GM18873 (cell line): ENCODE results near the gene TRIM4.
"Not testable (repeated sequence)": the region's sequence is repeated elsewhere in the genome, so short reads cannot be mapped to it uniquely, and the experiment has no call there.

Experiments used
- ATAC-seq: cut with Tn5 transposase; IDR thresholded peaks from one replicate; pipeline ENCODE4 v1.9.1; 2021; ENCODE audit warnings: mild to moderate bottlenecking, moderate library complexity, moderate number of reproducible peaks; ENCODE audit not compliant: unreplicated experiment, low FRiP score

Gene TRIM4

GRCh38 chr7:99918959-99919813, at the start of gene TRIM4:
TSS of gene TRIM4 (minus strand) at chr7:99919530. CDS start at chr7:99919401, 129 bp downstream.
- peak; percentile 80 for ATAC-seq

DNA sequence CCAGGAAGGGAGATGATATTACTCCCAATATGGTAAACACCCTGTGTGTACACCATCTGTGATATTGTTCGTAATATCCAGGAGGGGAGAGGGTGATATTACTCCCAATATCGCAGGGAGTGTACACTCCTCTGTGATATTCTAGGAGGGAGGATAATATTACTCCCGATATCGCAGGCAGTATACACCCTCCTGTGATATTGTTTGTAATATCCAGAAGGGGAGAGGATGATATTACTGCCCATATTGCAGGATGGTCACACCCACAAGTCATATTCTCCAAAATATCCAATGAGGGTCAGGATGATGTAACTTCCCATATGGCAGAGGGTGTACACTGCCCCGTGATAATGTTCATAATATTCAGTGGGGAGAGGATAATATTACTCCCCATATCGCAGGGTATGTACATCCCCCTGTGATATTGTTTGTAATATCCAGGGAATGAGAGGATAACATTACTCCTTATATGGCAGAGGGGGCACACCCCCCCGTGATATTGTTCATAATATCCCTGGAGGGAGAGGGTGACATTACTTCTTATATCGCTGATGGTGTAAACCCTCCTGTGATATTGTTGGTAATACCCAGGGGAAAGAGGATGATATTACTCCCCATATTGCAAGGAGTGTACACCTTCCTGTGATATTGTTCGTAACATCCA, 39.4 kb upstream of the TRIM4 start:
- no peak for ATAC-seq

- no peak for ATAC-seq
Observed at GRCh38 chr7:99955247-99955646, 35.9 kb upstream of the TRIM4 start.

- ATAC-seq: not testable (repeated sequence)
Observed at GRCh38 chr7:99954643-99955042, 35.3 kb upstream of the TRIM4 start.

GRCh38 chr7:99953649-99954048, 34.3 kb upstream of the TRIM4 start:
- ATAC-seq: no peak

DNA sequence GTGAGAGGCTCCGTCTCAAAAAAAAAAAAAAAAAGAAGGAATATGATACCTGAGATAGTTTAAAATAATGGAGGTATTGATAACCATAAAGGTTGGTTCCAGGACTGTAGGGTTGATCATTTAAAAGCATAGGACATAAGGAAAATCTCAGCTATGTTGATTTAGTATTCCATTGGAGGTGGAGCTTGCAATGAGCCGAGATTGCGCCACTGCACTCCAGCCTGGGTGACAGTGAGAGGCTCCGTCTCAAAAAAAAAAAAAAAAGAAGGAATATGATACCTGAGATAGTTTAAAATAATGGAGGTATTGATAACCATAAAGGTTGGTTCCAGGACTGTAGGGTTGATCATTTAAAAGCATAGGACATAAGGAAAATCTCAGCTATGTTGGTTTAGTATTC, 33.3 kb upstream of the TRIM4 start:
- not testable (repeated sequence) for ATAC-seq

- not testable (repeated sequence) for ATAC-seq
Observed at GRCh38 chr7:99950819-99951218, 31.5 kb upstream of the TRIM4 start.

DNA sequence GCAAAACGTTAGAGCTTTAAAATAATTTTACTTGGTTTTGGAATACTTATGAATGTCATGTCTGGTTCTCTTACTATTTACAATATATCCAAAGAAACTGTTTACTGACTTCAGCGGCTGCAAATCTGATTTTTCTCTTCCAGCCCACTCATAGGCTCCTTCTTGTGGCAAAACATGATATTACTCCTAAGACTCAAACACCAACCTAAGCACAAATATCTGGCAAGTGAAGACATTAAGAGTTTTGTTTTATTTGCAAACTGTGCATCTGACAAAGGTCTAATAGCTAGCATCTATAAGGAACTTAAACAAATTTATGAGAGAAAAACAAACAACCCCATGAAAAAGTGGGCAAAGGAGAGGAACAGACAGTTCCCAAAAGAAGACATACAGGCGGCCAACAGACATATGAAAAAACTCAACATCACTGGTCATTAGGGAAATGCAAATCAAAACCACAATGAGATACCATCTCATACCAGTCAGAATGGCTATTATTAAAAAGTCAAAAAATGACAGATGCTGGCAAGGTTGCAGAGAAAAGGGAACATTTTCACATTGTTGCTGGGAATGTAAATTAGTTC, 30.4 kb upstream of the TRIM4 start:
- ATAC-seq: no peak

- ATAC-seq: no peak
Observed at GRCh38 chr7:99947608-99948007, 28.3 kb upstream of the TRIM4 start.

DNA sequence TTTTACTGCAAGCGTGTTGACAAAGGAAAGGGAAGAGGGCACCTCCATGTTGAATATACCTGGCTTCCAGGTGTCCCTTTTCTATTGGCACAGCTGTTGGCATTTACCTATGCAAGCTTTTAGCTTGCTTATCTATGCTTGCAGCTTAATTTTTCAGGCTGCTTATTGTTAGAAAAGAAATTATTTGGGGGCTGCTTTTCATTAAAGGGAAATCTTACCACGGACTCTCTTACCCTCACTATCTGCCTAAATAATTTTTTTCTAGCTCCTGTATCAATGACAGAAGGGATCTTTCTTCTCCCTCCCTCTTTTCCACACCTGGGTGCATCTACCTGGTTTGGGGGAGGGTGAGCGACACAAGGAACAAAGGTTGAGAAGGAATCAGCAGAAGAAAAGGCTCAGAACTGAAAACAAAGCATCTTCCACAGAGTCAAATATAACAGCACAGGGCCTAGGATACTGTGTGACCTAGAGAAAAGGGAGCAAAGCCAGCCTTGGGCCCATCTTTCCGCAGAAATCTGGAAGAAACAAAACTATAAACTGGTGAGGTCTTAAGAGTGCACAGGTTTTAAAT, 25.3 kb upstream of the TRIM4 start:
- no peak for ATAC-seq

- no peak for ATAC-seq
Observed at GRCh38 chr7:99943641-99944496, 24.5 kb upstream of the TRIM4 start.

DNA sequence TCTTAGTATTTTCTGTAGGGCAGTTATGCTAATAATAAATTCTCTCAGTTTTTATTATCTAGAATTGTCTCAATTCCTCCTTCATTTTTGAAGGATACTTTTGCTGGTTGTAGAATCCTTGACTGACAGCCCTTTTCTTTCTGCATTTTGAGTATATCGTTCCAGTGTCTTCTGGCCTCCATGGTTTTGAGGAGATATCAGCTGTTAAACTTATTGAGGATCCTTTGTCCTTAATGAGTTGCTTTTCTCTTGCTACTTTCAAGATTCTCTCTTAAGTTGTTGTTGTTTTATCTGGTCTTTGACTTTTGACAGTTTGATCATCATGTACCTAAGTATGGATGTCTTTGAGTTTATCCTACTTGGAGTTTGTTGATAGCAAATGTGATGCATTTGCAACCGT, 19.0 kb upstream of the TRIM4 start:
- ATAC-seq: no peak

- ATAC-seq: not testable (repeated sequence)
Observed at GRCh38 chr7:99935009-99935408, 15.7 kb upstream of the TRIM4 start.

DNA sequence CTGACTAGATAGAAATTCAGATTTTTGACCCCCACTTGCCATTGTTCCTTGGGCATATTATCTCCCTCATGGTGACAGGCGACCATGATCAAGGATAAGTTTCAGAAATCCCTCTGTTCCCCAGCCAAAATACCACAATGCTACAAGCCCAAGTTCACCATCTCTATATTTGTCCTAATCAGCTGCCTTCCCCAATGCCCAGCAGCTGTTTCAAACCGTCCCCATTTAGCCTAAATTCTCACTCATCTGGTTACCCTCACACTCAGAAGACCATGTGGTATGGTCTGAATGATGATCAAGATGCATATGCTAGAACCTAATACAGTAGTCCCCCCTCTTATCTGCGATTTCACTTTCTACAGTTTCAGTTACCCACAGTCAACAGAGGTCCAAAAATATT, 11.0 kb upstream of the TRIM4 start:
- no peak for ATAC-seq

- no peak for ATAC-seq
Observed at GRCh38 chr7:99929730-99930053, 10.4 kb upstream of the TRIM4 start.

DNA sequence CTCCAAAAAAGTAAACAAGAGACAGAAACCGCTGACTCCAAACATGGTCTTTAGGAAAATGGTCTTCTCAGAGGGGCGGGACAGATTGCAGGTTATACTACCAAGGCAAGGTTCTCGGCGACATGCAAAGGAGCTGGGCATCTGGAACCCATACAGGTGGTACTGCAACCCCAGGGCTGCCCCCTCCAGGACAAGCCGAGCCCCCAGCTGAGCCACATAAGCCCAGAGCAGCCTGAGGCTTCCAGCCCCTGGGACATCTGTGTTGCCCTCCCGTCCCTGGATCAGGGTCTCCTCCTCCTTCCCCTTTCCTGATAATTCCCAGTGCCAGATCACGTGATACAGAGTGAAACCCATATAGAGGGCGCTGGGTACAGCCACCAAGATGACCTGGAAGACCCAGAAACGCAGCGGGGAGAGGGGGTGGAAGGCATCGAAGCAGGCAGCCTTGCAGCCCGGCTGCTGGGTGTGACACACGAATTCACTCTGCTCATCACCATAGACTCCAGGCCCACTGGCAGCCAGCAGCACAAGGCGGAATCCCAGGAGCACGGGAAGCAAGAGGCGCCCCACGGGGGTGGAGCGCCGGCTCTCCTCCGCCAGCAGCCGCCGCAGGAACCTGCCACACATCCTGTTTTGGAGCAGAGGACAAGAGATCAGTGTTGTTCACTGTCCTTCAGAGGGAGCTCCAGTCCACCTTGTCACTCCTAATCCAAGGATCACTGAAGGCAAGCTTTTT, 9.8 kb upstream of the TRIM4 start, which contains the start of gene GJC3:
Gene GJC3, minus strand, starts transcription at position 627 of the 736 bp plus-strand sequence. Its CDS starts 0 bp downstream, at position 627.
- ATAC-seq: no peak

GRCh38 chr7:99928188-99928587, 8.9 kb upstream of the TRIM4 start:
- no peak for ATAC-seq

GRCh38 chr7:99927536-99927935, 8.2 kb upstream of the TRIM4 start:
- ATAC-seq: no peak

GRCh38 chr7:99926321-99926720, 7.0 kb upstream of the TRIM4 start:
- ATAC-seq: no peak

DNA sequence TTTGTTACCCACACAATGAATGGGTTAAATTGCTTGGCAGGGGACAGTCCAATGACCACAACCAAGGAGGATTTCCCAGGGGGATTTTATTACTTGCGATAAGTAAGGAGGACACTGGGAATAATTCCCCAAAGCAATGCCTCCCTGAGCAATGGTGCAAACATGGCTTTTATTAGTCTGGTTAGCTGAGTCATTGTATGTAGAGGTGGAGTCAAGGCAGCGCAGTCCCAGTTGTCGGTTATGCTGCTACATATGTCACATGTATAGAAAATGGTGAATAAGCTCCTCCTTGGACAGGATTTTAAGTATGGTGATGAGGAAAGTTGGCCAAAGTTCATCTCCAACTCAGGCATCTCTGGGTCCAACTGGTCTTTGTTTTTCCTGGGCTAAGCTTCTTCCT, 3.9 kb upstream of the TRIM4 start:
- ATAC-seq: no peak
